AG09309 (cell line): Measurements from ENCODE around the gene PAPOLB.

Experiments
- DNase-seq: peaks from one replicate; pipeline ENCODE4 v3.0.0-alpha.2; 2010; ENCODE audit warnings: low read depth
- H3K4me3 ChIP-seq: 2 replicates; pipeline ENCODE4 v1.5.1; 2011; ENCODE audit warnings: mild to moderate bottlenecking, low read depth, low read length, moderate library complexity; ENCODE audit not compliant: control insufficient read depth
- CTCF ChIP-seq: IDR thresholded peaks from 2 replicates; pipeline ENCODE4 v1.5.1; 2011; ENCODE audit warnings: mild to moderate bottlenecking, low read depth, low read length, inconsistent platforms; ENCODE audit not compliant: insufficient read depth, control insufficient read depth; ENCODE audit errors: missing control alignments

The PAPOLB gene

GRCh38 chr7:4842319-4843064 is 19.3 kb downstream of the PAPOLB start:
- H3K4me3 ChIP-seq: no peak overlapping the region
- no peak for TF ChIP-seq CTCF
- no peak for DNase-seq

- no peak for TF ChIP-seq CTCF
- no peak overlapping the region for H3K4me3 ChIP-seq
Measured at GRCh38 chr7:4841836-4842235, 20.0 kb downstream of the PAPOLB start.

GRCh38 chr7:4841007-4841784 is 20.6 kb downstream of the PAPOLB start:
- TF ChIP-seq CTCF: no peak
- H3K4me3 ChIP-seq: no peak overlapping the region
- DNase-seq: no peak

More at GRCh38 chr7:4841836-4842235, 20.0 kb downstream of the PAPOLB start:
- no peak for DNase-seq

GRCh38 chr7:4840079-4840501 is 21.7 kb downstream of the PAPOLB start:
- TF ChIP-seq CTCF: no peak
- no peak overlapping the region for H3K4me3 ChIP-seq
- DNase-seq: no peak

- TF ChIP-seq CTCF: no peak
- no peak overlapping the region for H3K4me3 ChIP-seq
- DNase-seq: no peak
Measured at GRCh38 chr7:4838626-4839334, 23.1 kb downstream of the PAPOLB start.

GRCh38 chr7:4837803-4838625 is 23.8 kb downstream of the PAPOLB start:
- no peak overlapping the region for H3K4me3 ChIP-seq
- no peak for DNase-seq
- no peak for TF ChIP-seq CTCF
